Erythroblast (primary cell): ENCODE measurements around the gene ZNF536.

ENCODE experiments used
- GATA1 ChIP-seq: IDR thresholded peaks from 2 replicates; pipeline ENCODE4 v1.6.1; 2011; ENCODE audit warnings: low read depth, mild to moderate bottlenecking, control low read depth, low read length, moderate library complexity
- POLR2A ChIP-seq: IDR thresholded peaks from 2 replicates; pipeline ENCODE4 v1.6.1; 2011; ENCODE audit warnings: mild to moderate bottlenecking, low read length

DNA sequence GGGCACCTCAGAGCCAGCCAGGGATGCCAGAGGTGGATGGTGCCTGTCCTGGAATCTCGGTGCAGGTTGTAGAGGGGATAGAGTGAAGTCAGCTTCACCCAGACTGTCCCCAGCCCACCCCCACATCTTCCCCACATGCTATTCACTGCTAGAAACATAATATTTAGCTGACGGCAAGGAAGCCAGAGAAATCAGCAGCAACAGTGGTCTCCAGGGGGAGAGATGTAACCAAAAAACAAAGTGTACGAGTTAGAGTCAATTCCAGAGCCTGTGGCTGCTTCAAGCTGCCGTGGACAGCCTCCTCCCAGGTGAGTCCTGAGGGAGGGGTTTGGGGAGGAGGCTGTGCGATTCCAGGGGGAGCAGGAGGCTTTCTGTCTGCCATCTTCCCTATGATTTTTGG, 97.6 kb downstream of the ZNF536 start:
- TF ChIP-seq POLR2A: no peak
- TF ChIP-seq GATA1: no peak
